CD8-positive, alpha-beta memory T cell (primary cell): ENCODE results near the gene DHRS2. TPM values are rescaled to one million over a fixed set of nuclear protein-coding genes. Genes with fewer than 3 reads are reported as not detected.
"Not testable (repeated sequence)": the region's sequence is repeated elsewhere in the genome, so short reads cannot be mapped to it uniquely, and the experiment has no call there.

Source experiments
- CTCF ChIA-PET: fragments of 350-600 bp; sonication (Branson Sonifier 250); formaldehyde crosslinking; loops from one replicate; lab custom pipeline; 2021; ENCODE audit warnings: antibody characterized with exemption; lab: Charles Lee
- POLR2A ChIA-PET: fragments of 350-600 bp; sonication (Branson Sonifier 250); formaldehyde crosslinking; loops from one replicate; lab custom pipeline; 2021; ENCODE audit warnings: antibody characterized with exemption; lab: Charles Lee
- DNase-seq, 5 donors: peaks; one replicate each; pipeline versions ENCODE4 v3.0.0 to v3.0.0-alpha.2; 2020 to 2022; ENCODE audit warnings: mixed read lengths in 1 of 5
- H3K27ac ChIP-seq: one replicate; pipeline ENCODE4 v1.7.0; 2013; ENCODE audit warnings: low read depth, mild to moderate bottlenecking, low read length, moderate library complexity
- H3K27me3 ChIP-seq: 2 replicates; pipeline ENCODE4 v1.7.0; 2013; ENCODE audit warnings: low read length, mild to moderate bottlenecking; ENCODE audit not compliant: insufficient read depth, poor library complexity, severe bottlenecking
- H3K36me3 ChIP-seq: 2 replicates; pipeline ENCODE4 v1.7.0; 2013; ENCODE audit warnings: mild to moderate bottlenecking, low read length, moderate library complexity; ENCODE audit not compliant: insufficient read depth
- H3K4me1 ChIP-seq: 2 replicates; pipeline ENCODE4 v1.7.0; 2013; ENCODE audit warnings: mild to moderate bottlenecking, low read length, moderate library complexity; ENCODE audit not compliant: insufficient read depth
- H3K4me3 ChIP-seq: 2 replicates; pipeline ENCODE4 v1.7.0; 2013; ENCODE audit warnings: mild to moderate bottlenecking, low read length
- H3K9me3 ChIP-seq: 2 replicates; pipeline ENCODE4 v1.7.0; 2013; ENCODE audit warnings: mild to moderate bottlenecking, low read length
- H3K27ac Mint-ChIP-seq, 8 donors: one replicate each; pipeline ENCODE4 v1.8.0; 2020 to 2021; ENCODE audit warnings: mixed read lengths in 8 of 8, mild to moderate bottlenecking in 6 of 8, inconsistent platforms in 3 of 8, moderate library complexity in 3 of 8
- H3K27me3 Mint-ChIP-seq, 2 donors: one replicate each; pipeline ENCODE4 v1.8.0; 2020 to 2021; ENCODE audit warnings: mixed read lengths in 2 of 2, mild to moderate bottlenecking in 1 of 2, moderate library complexity in 1 of 2
- H3K36me3 Mint-ChIP-seq, 3 donors: one replicate each; pipeline ENCODE4 v1.8.0; 2020 to 2021; ENCODE audit warnings: mixed read lengths in 3 of 3, inconsistent platforms in 1 of 3, mild to moderate bottlenecking in 1 of 3
- H3K4me1 Mint-ChIP-seq, 3 donors: one replicate each; pipeline ENCODE4 v1.8.0; 2020 to 2021; ENCODE audit warnings: mixed read lengths in 3 of 3, inconsistent platforms in 1 of 3, mild to moderate bottlenecking in 1 of 3
- H3K4me3 Mint-ChIP-seq, 7 donors: one replicate each; pipeline ENCODE4 v1.8.0; 2020 to 2021; ENCODE audit warnings: mixed read lengths in 7 of 7, mild to moderate bottlenecking in 6 of 7, moderate library complexity in 4 of 7, inconsistent platforms in 2 of 7
- H3K9me3 Mint-ChIP-seq, 5 donors: one replicate each; pipeline ENCODE4 v1.8.0; 2020 to 2022; ENCODE audit warnings: mixed read lengths in 5 of 5, mild to moderate bottlenecking in 3 of 5, moderate library complexity in 2 of 5, inconsistent platforms in 1 of 5
- polyA plus RNA-seq: library from polyadenylated mRNA; unstranded; fragments of 300-500 nt; fragmentation: Illumina TruSeq; gene quantifications from one replicate; pipeline ENCODE4 v1.2.3, GENCODE V29; 2021
- total RNA-seq, 2 experiments: library from RNA; stranded (reverse); gene quantifications; one replicate each; pipeline ENCODE4 v1.2.3, GENCODE V29; 2021

Gene DHRS2, protein sequence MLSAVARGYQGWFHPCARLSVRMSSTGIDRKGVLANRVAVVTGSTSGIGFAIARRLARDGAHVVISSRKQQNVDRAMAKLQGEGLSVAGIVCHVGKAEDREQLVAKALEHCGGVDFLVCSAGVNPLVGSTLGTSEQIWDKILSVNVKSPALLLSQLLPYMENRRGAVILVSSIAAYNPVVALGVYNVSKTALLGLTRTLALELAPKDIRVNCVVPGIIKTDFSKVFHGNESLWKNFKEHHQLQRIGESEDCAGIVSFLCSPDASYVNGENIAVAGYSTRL
- 1 to 10 TPM; 3.0 to 3.1 TPM for total RNA-seq
- not detected for polyA plus RNA-seq

GRCh38 chr14:23636317-23637211 is at the start of gene DHRS2:
TSS of gene DHRS2 (plus strand) at chr14:23636364. CDS start at chr14:23638865, 2,501 bp downstream.
- no peak for DNase-seq
- POLR2A ChIA-PET: no interaction called here
- Mint-ChIP-seq H3K36me3 (no peaks in the 10 kb centered on the region), H3K27ac (peak within 1 kb of the TSS in 1 of 8 donors; percentile 54), H3K4me3 (no peak within 1 kb of the TSS), H3K4me1 (peaks cover 9 to 13% (median 9%) of the 10 kb centered on the region in 3 donors), H3K27me3 (peaks cover 0 to 1% of the 10 kb centered on the region in 2 donors), H3K9me3 (peaks cover 0 to 2% (median 0%) of the 10 kb centered on the region in 5 donors)
- peaks cover 8% of the 10 kb centered on the region for H3K4me1 ChIP-seq
- no peak within 1 kb of the TSS for H3K4me3 ChIP-seq
- H3K9me3 ChIP-seq: no peaks in the 10 kb centered on the region
- CTCF ChIA-PET: no interaction called here
- no peak within 1 kb of the TSS for H3K27ac ChIP-seq
- H3K36me3 ChIP-seq: no peaks in the 10 kb centered on the region
- H3K27me3 ChIP-seq: no peaks in the 10 kb centered on the region

GRCh38 chr14:23588884-23589598 is 47.1 kb upstream of the DHRS2 start:
- ChIA-PET POLR2A (interaction anchor here (0.5 kb wide), 1 partner anchor 520 kb away, joined by 4 read pairs; no protein-coding TSS in a partner anchor), CTCF (interaction anchor here (0.6 to 3.4 kb wide), 22 partner anchors 8 to 364 kb away, joined by 3 to 28 read pairs (median 3); partner anchors contain the start of gene DHRS4)
- no peaks in the 10 kb centered on the region for H3K9me3 ChIP-seq
- peaks cover 9% of the 10 kb centered on the region for H3K4me1 ChIP-seq
- H3K36me3 Mint-ChIP-seq: no peaks in the 10 kb centered on the region
- H3K27me3 ChIP-seq: no peaks in the 10 kb centered on the region
- peak overlapping the region in 2 of 8 donors; percentile 58 to 60 for H3K27ac Mint-ChIP-seq
- H3K4me3 ChIP-seq: no peak overlapping the region
- H3K4me1 Mint-ChIP-seq: peaks cover 3 to 8% (median 7%) of the 10 kb centered on the region in 3 donors
- DNase-seq: peak; percentile 65 to 86 (median 76)
- H3K4me3 Mint-ChIP-seq: peak overlapping the region in 1 of 7 donors; percentile 20
- no peaks in the 10 kb centered on the region for H3K9me3 Mint-ChIP-seq
- H3K27me3 Mint-ChIP-seq: peaks cover 13 to 22% of the 10 kb centered on the region in 2 donors
- no peaks in the 10 kb centered on the region for H3K36me3 ChIP-seq
- H3K27ac ChIP-seq: no peak overlapping the region

DNA sequence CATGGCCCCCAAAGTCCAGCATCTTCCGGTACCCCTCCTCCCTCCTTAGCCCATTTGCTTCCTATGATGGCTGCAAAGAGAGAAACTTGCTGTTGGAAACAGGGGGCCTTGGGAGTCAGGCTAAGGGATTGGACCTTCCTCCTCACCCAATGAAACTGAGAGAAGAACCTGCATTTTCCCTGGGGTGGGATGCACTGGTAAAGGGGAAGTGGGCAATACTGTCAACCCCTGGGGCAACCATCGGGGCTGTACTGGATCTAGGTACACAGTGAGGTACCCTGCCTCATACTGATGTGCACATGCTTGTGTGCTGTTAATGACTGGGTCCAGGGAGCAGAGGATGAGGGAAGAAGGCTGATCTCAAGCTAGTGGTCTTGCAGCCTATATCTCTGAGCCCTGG is 46.6 kb upstream of the DHRS2 start:
- Histone ChIP-seq H3K27ac (no peak overlapping the region), H3K4me1 (peaks cover 9% of the 10 kb centered on the region), H3K4me3 (no peak overlapping the region), H3K9me3 (no peaks in the 10 kb centered on the region), H3K36me3 (no peaks in the 10 kb centered on the region), H3K27me3 (no peaks in the 10 kb centered on the region)
- ChIA-PET POLR2A (no interaction called here), CTCF (interaction anchor here (0.7 to 3.4 kb wide), 17 partner anchors 11 to 364 kb away, joined by 3 to 28 read pairs (median 4); partner anchors contain the start of gene DHRS4)
- no peak for DNase-seq
- Mint-ChIP-seq H3K27me3 (peaks cover 13 to 18% of the 10 kb centered on the region in 2 donors), H3K27ac (peak overlapping the region in 2 of 8 donors; percentile 50 to 60), H3K4me1 (peaks cover 3 to 8% (median 7%) of the 10 kb centered on the region in 3 donors), H3K9me3 (no peaks in the 10 kb centered on the region), H3K36me3 (no peaks in the 10 kb centered on the region), H3K4me3 (no peak overlapping the region)

DNA sequence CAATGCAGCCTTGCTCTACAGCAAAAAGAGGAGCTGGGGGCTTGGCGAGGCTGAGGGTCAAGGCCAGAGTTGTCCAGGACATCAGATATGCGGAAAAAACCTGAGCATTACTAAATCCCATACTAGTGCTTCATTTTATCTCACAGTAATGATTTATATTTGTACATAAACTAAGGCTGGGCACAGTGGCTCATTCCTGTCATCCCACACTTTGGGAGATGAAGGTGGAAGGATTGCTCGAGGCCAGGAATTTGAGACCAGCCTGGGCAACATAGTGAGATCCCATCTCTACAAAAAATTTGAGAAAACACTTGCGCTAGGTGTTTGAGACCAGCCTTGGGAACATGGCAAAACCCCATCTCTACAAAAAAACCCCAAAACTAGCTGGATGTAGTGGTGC is 46.0 kb upstream of the DHRS2 start:
- ChIA-PET CTCF (interaction anchor here (1.2 to 3.4 kb wide), 3 partner anchors 22 to 363 kb away, joined by 5 to 28 read pairs (median 6); partner anchors contain the start of gene DHRS4), POLR2A (no interaction called here)
- no peaks in the 10 kb centered on the region for H3K27me3 ChIP-seq
- H3K36me3 ChIP-seq: no peaks in the 10 kb centered on the region
- H3K4me3 ChIP-seq: no peak overlapping the region
- no peaks in the 10 kb centered on the region for H3K9me3 ChIP-seq
- Mint-ChIP-seq H3K4me3 (no peak overlapping the region), H3K9me3 (no peaks in the 10 kb centered on the region), H3K27ac (no peak overlapping the region), H3K27me3 (peaks cover 13 to 18% of the 10 kb centered on the region in 2 donors), H3K4me1 (peaks cover 3 to 8% (median 7%) of the 10 kb centered on the region in 3 donors), H3K36me3 (no peaks in the 10 kb centered on the region)
- DNase-seq: no peak
- no peak overlapping the region for H3K27ac ChIP-seq
- H3K4me1 ChIP-seq: peaks cover 9% of the 10 kb centered on the region

- CTCF ChIA-PET: interaction anchor here (1.1 kb wide), 1 partner anchor 38 kb away, joined by 4 read pairs; no protein-coding TSS in a partner anchor
- not testable (repeated sequence) for H3K36me3 Mint-ChIP-seq
Observed at GRCh38 chr14:23594191-23594590, 42.0 kb upstream of the DHRS2 start.

DNA sequence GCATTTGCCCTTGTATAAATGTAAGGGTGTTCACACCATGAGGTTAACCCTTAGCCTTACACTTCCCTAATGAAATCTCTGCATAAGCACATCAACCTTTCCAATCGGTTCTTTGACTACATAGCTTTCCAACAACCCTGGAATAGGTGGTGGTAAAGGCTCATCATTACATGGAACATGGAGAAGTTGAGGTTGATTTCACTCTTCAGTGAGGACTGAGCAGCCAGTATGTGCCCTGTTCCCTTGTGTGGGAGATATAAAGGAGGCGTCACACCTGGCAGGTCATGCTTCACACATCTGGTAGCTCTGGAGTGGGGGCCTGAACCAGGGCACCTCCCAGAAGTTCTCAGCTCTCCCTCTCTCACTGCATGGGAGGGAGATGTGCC is 35.8 kb upstream of the DHRS2 start:
- H3K27me3 Mint-ChIP-seq: peaks cover 9 to 15% of the 10 kb centered on the region in 2 donors
- H3K4me1 ChIP-seq: no peaks in the 10 kb centered on the region
- H3K9me3 Mint-ChIP-seq: peaks cover 0 to 3% (median 2%) of the 10 kb centered on the region in 5 donors
- no peaks in the 10 kb centered on the region for H3K36me3 ChIP-seq
- H3K27me3 ChIP-seq: no peaks in the 10 kb centered on the region
- no peaks in the 10 kb centered on the region for H3K9me3 ChIP-seq
- no peak overlapping the region for H3K27ac Mint-ChIP-seq
- no peak overlapping the region for H3K4me3 ChIP-seq
- CTCF ChIA-PET: interaction anchor here (1.2 kb wide), 1 partner anchor 11 kb away, joined by 3 read pairs; no protein-coding TSS in a partner anchor
- no peak for DNase-seq
- no peak overlapping the region for H3K4me3 Mint-ChIP-seq
- no peaks in the 10 kb centered on the region for H3K4me1 Mint-ChIP-seq
- POLR2A ChIA-PET: interaction anchor here (0.7 kb wide), 1 partner anchor 142 kb away, joined by 4 read pairs; no protein-coding TSS in a partner anchor
- peaks cover 0 to 17% (median 3%) of the 10 kb centered on the region in 3 donors for H3K36me3 Mint-ChIP-seq
- H3K27ac ChIP-seq: no peak overlapping the region

More at GRCh38 chr14:23594191-23594590, 42.0 kb upstream of the DHRS2 start:
- H3K36me3 ChIP-seq, H3K9me3 Mint-ChIP-seq, H3K27ac ChIP-seq, H3K4me1 ChIP-seq, H3K27me3 ChIP-seq, POLR2A ChIA-PET, H3K27me3 Mint-ChIP-seq, H3K9me3 ChIP-seq, H3K4me1 Mint-ChIP-seq, H3K4me3 ChIP-seq, H3K27ac Mint-ChIP-seq, H3K4me3 Mint-ChIP-seq, DNase-seq: not testable (repeated sequence)

- Mint-ChIP-seq H3K36me3 (peaks cover 0 to 17% (median 3%) of the 10 kb centered on the region in 3 donors), H3K4me1 (no peaks in the 10 kb centered on the region), H3K27me3 (peaks cover 9 to 15% of the 10 kb centered on the region in 2 donors), H3K9me3 (peaks cover 0 to 3% (median 2%) of the 10 kb centered on the region in 5 donors), H3K27ac (peak overlapping the region in 1 of 8 donors; percentile 21), H3K4me3 (no peak overlapping the region)
- POLR2A ChIA-PET: no interaction called here
- H3K4me3 ChIP-seq: no peak overlapping the region
- H3K4me1 ChIP-seq: no peaks in the 10 kb centered on the region
- no peak for DNase-seq
- no peaks in the 10 kb centered on the region for H3K27me3 ChIP-seq
- no peak overlapping the region for H3K27ac ChIP-seq
- CTCF ChIA-PET: interaction anchor here (1.2 kb wide), 1 partner anchor 12 kb away, joined by 3 read pairs; no protein-coding TSS in a partner anchor
- no peaks in the 10 kb centered on the region for H3K9me3 ChIP-seq
- no peaks in the 10 kb centered on the region for H3K36me3 ChIP-seq
Observed at GRCh38 chr14:23600806-23601205, 35.4 kb upstream of the DHRS2 start.
